ENCODE results near the gene DUSP23.
A peak's percentile ranks its signal among the peaks of the same experiment; 100 is the strongest.

DUSP23 gene

DNA sequence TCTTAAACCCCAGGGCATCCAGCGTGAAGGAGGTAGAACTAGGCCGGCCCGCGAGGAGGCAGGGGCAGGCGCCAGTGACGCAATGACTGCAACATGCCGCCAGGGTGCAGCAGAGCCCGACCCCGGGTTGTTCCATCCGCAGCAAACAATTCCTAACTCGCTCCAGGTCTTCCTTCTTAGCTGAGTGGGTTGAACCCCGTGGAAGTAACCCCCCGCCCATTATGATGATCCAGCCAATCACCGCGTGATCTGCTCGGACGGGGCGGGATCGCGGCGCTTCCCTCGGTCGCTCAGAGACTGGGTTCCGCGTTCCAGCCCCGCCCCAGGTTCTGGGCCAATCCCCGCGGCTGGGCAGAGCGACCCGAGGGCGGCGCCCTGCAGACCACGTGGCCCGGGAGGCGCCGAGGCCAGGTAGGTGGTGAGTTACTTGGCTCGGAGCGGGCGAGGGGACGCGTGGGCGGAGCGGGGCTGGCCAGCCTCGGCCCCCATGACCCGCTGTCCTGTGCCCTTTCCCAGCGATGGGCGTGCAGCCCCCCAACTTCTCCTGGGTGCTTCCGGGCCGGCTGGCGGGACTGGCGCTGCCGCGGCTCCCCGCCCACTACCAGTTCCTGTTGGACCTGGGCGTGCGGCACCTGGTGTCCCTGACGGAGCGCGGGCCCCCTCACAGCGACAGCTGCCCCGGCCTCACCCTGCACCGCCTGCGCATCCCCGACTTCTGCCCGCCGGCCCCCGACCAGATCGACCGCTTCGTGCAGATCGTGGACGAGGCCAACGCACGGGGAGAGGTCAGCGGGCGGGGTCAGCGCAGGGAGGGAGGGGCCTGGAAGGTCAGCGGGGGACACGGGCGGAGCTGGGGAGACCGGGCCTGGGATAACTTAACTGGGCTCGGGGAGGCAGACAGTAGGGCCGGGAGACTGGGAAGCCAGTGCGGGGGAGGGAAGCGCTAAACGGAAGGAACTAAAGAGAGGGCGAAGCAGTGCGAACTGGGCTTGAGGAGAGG lies at the start of gene DUSP23:
DUSP23 (plus strand) TSS at position 380 of the 1,000 bp plus-strand sequence; CDS start at position 519, 139 bp downstream.
- DNase-seq (ENCODE audit: low read depth in 2 of 2) = peak; percentile 92

DNA sequence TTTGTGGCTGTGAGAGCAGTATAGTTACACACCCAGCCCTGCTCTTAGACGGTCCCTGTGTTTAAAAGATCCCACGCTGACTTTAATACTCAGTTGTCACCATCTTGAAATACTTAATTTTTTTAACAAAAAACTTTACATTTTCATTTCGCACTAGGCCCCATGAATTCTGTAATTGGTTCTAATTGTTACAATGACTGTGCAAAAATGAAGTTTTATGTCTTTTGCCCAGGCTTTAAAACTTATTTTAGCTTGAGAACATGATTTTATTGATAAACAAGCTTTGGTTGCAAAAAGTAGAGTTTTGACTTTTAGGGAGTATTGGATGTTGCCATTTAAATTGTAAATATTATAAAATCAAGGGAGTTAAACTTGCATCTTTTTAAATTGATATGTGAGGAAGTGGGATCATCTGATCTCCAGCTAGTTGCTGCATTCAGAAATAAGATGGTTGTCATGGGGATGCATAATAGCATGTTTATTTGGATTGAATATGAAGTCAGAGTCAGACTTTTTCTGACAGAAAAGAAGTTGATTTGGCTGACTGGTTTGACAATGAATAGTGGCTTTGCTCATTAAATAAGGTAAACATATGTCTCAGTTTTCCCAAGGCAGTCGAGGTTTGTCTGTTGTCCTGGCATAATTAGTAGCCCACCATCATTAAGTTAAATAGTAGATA lies 43.4 kb upstream of the DUSP23 start:
- no peak for DNase-seq (ENCODE audit: low read depth in 2 of 2)

- DNase-seq (ENCODE audit: low read depth in 2 of 2) = no peak
Observed at GRCh38 chr1:159743651-159744410, 36.9 kb upstream of the DUSP23 start.

DNA sequence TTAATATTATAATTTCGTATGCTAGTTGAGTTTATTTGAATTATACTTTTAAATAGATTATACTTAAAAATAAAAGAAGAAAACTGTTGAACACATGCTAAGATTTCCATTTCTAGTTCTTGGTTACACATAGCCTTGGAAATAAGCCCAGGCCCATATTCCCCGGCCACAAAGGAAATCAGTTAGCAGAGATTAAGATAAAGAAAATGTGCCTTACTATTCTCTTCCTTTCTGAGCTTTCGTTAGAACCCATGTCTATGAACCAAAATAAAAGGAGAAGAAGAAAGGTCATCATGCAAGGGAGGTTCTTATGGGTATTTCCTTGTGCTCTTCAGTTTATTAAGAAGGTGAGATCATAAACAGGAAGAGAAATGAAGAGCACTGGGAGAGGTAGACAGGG lies 34.1 kb upstream of the DUSP23 start:
- DNase-seq (ENCODE audit: low read depth in 2 of 2) = no peak

GRCh38 chr1:159748370-159748769 lies 32.4 kb upstream of the DUSP23 start:
- no peak for DNase-seq (ENCODE audit: low read depth in 2 of 2)

DNA sequence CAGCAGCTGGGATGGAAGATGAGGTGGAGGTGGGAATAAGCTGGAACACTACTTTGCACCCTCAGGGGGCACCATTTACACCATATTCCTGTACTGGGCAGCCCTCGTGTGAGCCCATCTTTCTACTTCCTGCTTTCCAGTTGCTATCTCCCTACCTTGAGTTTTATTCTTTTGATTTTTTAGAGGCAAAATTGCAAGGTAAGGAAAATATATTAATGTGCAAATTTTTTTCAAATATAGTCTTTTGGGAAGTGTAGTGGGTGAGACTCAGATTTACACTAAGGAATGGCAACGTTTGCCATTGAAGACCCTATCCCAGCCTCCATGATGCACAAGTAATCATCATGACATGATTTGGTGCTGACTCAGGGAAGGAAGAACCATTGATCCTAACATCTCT lies 31.1 kb upstream of the DUSP23 start:
- DNase-seq (ENCODE audit: low read depth in 2 of 2) = no peak

- DNase-seq (ENCODE audit: low read depth in 2 of 2) = no peak
Observed at GRCh38 chr1:159750621-159751020, 30.1 kb upstream of the DUSP23 start.

DNA sequence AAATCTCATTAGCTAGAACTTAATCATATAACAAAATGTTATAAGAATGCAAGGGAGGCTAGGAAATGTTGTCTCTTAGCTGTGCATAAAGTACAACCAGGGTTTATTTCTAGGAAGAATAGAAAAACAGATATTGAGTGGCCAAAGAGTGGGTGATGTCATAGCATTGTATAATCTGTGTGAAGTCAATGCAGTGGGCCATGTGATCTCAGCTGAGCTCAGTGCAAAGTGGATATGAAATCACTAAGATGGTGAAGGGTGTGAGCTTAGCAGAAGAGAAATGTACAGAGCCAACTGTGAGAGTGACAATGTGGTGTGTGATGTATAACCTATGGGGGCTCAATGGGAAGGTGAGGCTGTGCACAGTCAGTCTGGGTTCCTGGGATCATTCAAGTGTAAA lies 29.7 kb upstream of the DUSP23 start:
- DNase-seq (ENCODE audit: low read depth in 2 of 2) = no peak

DNA sequence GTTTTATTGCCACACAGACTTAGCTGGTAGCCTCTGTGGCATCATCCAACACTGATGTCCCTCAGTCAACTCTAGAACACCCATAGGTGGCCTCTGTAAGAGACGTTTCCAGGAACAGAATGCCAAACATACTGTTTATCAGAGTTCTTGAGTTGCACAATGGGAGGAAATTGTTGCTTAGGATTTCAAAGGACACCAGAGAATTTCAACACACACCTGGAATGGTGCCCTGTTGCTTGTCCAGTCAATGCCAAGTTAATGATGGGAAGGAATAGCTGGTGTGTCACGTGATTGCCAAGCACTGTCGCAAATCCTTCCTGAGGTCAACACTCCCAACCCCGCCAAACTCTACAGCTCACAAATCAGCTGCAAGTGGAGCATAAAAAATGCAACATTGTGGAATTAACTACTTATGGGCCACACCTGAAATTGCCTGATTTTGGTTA lies 28.6 kb upstream of the DUSP23 start:
- DNase-seq (ENCODE audit: low read depth in 2 of 2) = no peak

- no peak for DNase-seq (ENCODE audit: low read depth in 2 of 2)
Observed at GRCh38 chr1:159753386-159753785, 27.4 kb upstream of the DUSP23 start.

DNA sequence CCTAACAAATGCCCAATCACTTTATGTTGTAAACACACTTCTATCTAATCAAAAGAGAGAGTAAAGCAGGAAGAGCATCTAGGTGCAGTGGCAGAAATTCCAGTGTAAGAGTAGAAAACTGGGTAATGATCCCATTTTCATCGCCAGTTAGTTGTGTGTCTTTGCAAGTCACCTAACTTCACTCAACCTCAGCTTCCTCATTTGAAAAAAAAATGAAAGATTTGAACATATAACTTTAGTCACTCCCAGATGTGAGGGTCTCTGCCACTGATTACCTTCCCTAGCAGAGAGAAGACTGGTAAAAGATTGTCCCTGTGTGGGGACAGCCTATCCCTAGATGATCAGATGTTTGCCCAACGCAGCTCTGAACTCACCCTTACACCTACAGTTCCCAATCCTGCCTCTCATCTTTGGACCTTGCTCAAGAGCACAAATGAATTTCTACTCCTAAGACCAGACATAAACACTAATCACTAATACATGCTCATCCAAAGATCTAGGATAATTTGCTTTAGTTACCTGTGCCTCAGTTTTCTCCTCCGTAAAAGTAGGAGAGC lies 25.2 kb upstream of the DUSP23 start:
- DNase-seq (ENCODE audit: low read depth in 2 of 2) = no peak

GRCh38 chr1:159756397-159756796 lies 24.4 kb upstream of the DUSP23 start:
- no peak for DNase-seq (ENCODE audit: low read depth in 2 of 2)

- DNase-seq (ENCODE audit: low read depth in 2 of 2) = no peak
Observed at GRCh38 chr1:159763686-159764085, 17.1 kb upstream of the DUSP23 start.

GRCh38 chr1:159765806-159766205 lies 15.0 kb upstream of the DUSP23 start:
- no peak for DNase-seq (ENCODE audit: low read depth in 2 of 2)

DNA sequence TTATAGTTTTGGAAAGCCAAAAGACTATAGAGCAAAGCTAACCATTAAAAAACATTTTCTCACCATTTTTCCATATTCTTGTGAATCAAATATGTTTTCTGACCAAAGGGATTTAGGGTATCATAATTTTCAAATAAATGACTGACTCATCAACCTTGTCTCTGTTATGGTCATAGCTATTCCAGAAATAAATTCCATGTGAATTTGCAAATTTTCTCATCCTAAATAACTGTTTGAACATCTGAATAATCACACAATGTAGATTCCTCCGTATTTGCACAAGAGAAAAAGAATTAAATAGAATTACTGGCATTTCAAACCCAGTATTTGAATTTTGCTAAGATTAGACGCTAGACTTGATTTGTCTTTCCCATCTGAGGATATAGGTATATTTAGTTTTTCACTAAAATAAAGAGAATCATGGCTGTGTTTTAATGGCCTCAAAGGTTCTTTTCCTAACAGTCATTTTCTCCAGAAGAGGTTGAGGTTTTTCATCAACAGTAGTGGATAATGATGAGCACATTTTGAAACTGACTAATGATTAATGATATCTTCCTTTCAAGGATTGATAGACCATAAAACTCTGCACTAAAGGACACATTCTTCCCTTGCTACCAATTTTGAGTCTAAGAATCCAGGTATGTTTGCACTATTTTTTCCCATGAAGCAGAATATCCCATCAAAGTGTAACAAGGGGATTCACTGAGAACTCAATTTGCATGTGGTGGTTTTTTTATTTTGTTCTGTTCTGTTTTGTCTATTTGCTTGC lies 9.5 kb upstream of the DUSP23 start:
- DNase-seq (ENCODE audit: low read depth in 2 of 2) = no peak

DNA sequence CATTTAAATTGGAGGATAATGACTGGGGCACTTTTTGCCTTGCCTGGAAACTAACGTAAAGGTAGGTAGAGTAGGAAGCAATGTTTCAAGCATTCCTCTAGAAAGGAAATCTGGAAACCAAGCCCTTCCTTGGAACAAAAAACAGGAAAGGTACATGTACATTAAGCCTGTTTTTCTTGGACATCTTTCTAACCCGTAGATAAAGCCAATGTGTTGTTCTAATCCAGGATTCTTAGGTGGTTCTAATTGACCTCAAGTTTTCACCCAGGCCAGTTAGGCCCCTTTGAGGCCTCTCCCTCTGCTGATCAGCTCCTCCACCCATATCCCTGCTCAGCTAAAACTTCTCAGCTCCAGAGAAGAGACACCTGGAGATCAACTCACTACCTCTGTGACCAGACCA lies 6.3 kb upstream of the DUSP23 start:
- DNase-seq (ENCODE audit: low read depth in 2 of 2) = no peak

DNA sequence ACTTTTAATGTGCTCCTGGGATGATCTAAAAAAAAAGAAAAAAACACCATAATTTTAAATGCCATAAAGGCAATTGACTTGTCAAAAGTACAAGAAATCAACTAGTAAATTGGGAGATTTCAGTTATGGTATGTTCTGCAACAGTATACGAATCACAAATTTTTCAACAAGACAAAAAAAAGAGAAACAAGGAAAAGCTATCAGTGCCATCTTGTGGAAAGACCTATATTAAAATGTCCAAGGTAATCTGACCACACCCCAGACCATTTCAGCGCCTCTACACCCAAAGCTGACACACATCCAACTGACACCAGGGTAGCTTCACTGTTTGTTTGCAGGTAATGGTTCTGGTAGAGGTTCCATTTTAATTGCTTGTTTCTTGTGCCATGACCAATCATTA lies 5.0 kb upstream of the DUSP23 start:
- no peak for DNase-seq (ENCODE audit: low read depth in 2 of 2)

GRCh38 chr1:159778266-159778665 lies 2.5 kb upstream of the DUSP23 start:
- DNase-seq (ENCODE audit: low read depth in 2 of 2) = no peak

DNA sequence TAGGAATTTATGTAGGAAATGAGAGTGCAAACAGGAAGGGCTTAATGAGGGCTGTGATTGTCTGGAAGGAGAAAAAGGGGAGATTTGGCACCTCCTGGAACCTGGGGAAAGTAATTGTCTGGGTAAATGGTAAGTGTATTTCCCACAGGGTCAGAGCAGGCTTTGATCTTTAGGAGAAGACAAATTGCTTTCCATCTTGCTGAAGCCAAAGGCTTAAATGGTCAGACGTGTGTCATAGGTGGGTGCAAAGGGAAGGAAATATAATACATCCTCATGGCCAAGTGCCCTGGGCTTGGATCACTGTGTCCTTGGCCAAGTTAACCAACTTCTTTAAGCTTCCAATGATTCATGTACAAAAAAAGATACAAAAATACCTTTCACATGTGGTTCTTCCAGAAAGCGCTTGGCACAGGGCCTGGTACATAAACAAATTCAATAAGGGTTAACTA lies 1.3 kb upstream of the DUSP23 start:
- no peak for DNase-seq (ENCODE audit: low read depth in 2 of 2)

GRCh38 chr1:159781992-159782391 lies 1.2 kb downstream of the DUSP23 start:
- DNase-seq (ENCODE audit: low read depth in 2 of 2) = no peak

- no peak for DNase-seq (ENCODE audit: low read depth in 2 of 2)
Observed at GRCh38 chr1:159783724-159784123, 3.0 kb downstream of the DUSP23 start.
